GM21737 (cell line): ENCODE measurements around the gene ATOH8.

ENCODE experiments used
- ATAC-seq: cut with Tn5 transposase; IDR thresholded peaks from one replicate; pipeline ENCODE4 v1.9.1; 2021; ENCODE audit warnings: mild to moderate bottlenecking, moderate library complexity; ENCODE audit not compliant: unreplicated experiment

Gene ATOH8

GRCh38 chr2:85796341-85797262, 42.8 kb downstream of the ATOH8 start:
- no peak for ATAC-seq

DNA sequence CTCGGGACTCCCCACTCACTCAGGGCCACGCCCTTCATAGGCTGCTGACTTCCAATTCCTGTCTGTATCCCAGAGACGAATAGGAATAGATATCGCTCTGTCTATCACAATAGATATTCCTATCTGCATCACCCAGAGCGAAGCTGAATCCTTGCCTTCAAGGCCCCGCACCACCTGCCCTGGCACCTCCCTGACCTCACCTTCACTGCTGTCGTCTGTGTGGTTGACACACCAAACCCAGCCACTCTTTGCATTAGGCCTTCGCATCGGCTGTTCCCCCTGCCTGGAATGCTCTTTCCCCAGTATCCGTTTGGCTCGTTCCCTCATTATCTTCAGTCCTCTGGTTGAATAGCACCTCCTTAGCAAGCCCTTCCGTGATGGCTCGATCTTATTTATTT, 43.5 kb downstream of the ATOH8 start:
- ATAC-seq: no peak

- ATAC-seq: no peak
Measured at GRCh38 chr2:85797921-85798320, 44.1 kb downstream of the ATOH8 start.

- no peak for ATAC-seq
Measured at GRCh38 chr2:85799215-85799956, 45.6 kb downstream of the ATOH8 start.

DNA sequence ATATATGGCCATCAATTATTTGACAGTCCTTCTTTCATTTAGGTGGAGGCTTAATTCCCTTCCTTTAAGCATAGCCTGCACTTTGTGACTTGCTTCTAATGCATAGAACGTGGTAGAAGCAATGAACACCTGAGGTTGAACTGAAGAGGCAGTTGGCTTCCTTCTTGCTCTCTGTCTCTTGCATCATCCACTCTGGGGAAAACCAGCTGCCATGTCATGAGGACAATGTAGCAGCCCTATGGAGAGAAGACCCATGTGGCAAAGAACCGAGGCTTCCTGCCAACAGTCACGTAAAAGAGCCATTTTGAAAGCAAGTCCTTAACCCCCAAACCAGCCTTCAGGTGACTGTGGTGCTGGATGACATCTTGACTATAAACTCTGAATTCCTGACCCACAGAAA, 46.8 kb downstream of the ATOH8 start:
- no peak for ATAC-seq

DNA sequence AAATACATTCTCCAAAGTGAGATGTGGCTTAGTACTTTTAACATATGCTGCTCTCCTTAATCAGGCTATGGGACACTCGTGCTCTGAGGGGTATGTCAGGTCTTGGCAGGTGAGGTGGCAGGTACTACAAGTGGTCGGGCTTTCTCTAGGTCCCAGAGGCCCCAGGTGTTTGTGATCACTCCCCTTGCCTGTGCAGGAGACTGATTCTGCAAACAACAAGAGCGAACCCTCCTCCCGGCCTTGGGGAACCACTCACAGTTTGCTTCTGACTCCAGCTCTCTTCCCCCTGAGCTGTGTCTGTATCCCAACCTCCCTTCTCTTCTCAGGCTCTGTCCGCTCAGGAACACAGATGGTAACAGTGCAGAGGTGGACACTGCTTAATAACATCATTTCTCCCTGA, 48.1 kb downstream of the ATOH8 start:
- no peak for ATAC-seq

DNA sequence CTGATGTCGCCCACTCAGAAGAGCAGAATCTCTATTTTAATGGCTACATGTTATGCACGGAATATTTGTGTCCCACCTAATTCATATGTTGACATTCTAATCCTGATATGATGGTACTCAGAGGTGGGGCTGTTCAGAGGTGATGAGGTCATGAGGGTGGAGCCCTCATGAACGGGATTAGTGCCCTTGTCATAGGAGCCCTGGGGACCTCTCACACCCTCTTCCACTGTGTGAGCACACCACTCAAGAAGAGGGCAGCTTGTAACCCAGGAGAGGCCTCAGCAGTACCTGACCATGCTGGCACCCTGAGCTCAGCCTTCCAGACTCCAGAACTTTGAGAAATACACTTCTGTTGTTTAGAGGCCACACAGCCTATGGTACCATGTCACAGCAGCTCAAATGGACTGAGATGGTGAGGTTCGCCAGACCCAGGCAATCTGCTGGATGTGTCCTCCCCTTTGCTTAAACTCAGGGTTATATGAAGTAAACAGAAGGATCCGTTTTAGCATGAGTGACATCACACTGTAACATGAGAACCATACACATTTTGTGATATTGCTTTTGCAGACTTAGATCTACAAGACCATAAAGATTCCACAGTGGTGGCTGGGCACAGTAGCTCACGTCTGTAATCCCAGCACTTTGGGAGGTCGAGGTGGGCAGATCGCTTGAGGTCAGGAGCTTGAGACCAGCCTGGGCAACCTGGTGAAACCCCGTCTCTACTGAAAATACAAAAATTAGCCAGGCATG, 48.7 kb downstream of the ATOH8 start:
- ATAC-seq: no peak

DNA sequence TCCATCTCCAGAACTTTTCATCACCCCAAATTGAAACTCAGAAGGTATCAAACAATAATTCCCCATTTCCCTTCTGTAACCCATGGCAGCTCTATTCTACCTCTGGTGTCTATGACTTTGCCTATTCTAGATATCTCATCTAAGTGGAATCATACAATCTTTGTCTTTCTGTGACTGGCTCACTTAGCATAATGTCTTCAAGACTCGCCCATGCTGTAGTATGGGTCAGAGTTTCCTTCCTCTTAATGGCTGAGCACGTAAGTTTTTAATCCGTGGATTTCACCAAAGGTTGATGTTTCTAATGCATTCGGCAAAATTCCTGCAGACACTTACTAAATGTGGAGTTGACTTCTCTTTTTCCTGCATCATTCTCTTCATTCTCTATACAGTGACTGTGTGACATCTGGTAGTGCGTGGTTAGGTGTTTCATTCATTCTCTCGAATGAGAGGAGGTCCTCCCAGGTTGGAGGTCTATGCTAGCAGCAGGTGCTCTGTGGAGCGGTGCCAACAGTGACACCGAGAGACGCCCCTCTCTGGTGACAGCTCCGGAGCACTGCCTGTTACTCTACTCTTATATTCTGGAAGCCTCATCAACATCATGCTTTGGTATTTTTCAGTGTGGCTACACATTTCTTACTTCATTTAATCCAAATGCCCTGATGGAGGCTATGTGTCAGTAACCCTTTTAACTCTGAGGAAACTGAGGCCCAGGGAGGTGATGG, 50.1 kb downstream of the ATOH8 start:
- no peak for ATAC-seq

GRCh38 chr2:85804583-85804982, 50.8 kb downstream of the ATOH8 start:
- no peak for ATAC-seq

DNA sequence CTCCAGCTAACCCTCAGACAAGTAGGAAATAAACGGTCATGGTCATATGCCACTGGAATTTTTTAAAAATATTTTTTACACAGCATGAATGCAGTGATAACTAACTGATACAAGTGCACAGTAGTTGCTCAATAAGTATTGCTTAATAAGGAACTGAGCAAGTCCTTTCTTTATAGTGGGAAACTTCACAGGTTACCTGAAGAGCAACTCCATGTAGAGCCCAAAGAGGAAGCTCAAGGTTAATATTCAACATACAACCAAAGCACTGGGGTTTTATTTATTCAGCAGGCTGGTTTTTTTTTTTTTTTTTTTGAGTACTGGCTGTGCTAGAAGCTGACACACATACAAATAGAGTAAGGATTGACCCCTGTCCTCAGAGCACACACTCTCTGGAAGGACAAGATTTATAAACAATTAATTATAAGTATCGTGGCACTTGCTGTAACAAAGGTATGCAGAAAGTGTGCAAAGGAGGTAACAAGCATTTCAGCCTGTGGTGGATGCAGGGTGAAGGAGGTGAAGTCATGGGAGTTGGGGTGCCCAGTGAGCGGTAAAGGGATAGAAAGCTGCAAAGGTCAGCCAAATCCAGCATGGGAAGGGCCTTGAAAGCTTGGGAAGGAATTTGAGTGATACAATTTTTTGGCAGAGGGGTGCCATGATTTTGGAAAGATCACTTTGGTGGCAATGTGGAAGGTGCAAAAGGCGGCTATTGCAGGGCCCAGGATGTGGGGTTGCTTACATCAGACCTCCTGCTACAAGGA, 52.7 kb downstream of the ATOH8 start:
- ATAC-seq: no peak

- no peak for ATAC-seq
Measured at GRCh38 chr2:85807756-85808155, 54.0 kb downstream of the ATOH8 start.

- ATAC-seq: no peak
Measured at GRCh38 chr2:85810371-85811179, 56.8 kb downstream of the ATOH8 start.

DNA sequence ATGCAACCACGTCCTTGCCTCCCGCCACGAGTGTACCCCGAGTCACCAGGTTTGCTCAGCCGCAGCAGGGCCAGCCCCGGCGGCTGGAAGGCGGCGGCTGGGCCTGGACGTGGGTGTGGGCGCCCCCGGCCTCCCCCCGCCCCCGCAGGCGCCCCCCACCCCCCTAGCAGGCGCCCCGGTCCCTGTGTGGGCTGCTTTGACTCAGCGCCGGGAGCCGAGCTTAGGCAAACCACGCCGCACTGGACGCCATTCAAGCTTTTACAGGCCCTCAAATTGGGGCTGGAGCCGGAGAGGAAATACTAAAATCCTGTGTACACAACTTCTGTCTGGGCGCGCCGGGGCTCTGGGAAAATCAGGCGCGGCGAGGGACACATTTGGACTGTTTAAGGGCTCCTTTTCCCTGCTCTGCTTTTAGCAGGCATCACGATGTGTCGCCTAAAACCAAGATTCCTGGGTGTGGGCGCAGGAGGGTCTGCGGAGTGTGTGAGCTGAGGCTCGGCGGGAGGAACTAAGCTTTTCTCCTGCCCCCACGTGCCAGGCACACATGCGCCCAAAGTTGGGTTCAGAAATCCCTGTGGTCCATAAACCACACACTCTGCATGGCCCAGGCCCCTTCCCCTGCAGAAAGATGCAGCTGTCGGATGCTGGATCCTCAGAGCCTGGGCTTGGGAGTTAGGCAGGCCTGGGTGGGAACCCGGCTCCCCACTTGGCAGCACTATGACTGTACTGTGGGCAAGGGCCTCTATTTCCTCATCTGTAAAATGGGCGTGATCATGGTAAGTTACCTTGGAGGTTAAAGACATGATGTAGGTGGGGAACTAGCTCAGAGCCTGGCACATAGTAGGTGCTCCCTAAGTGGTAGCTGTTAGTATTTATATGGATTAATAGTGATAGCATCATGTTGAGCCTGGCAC, 57.6 kb downstream of the ATOH8 start:
- ATAC-seq: no peak

GRCh38 chr2:85812094-85812735, 58.4 kb downstream of the ATOH8 start:
- no peak for ATAC-seq

DNA sequence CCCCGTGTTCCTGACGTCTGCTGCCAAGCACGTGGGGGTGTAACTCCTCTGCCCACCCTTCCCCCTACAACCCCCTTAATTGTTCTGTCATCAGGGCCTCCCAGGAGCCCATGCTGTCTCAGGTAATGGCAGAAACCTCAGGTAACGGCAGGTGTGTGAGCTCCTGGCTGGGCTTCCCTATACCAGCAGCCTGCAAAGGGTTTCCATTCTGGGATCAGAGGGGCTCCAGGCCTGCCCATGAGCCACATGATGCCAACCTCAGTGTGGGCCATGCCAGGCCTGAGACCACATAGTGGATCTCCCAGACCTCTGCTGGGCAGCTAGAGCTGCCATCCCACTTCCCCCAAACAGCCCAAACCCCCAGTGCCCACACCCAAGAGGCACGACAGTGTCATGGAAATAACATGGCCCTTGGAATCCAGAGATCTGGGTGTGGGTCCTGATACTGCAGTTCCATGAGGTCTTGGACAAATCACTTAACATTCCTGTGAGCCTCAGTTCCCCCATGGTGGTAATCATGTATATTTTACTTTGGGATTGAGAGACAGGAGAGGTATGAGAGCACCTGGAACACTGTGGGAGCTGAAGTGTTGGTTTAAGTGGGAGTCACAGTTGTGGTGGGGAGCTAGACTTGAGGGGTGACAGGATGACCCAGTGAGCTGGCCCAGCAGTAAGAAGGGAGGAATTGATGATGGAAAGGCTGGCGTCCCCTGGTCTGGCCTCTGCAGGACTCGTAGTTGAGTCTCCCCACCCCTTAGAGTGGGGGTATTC, 59.6 kb downstream of the ATOH8 start:
- ATAC-seq: no peak

- ATAC-seq: no peak
Measured at GRCh38 chr2:85813982-85814801, 60.4 kb downstream of the ATOH8 start.
